ENCODE results near the gene CAMKMT.

The CAMKMT gene

GRCh38 chr2:44810892-44811530, 449.3 kb downstream of the CAMKMT start:
- FAIRE-seq: no peak

DNA sequence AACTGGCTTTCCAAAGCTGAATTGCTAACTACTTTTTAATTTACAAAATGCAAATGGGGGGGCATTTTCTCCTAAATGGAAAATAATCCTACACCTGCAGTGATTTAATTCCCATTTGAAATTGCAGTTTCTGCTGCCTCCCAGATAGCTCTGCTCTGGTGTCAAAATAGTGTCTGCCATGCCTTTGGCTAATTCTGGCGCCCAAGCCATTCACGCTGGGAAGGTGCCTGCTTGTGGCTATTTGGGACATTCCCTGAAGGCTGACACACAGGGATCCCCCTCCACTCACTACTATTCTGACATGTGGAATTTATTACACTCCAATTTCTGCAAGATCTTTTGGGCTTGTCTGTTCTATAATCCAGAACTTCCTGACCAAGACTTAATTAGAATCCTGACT, 451.4 kb downstream of the CAMKMT start:
- no peak for FAIRE-seq

DNA sequence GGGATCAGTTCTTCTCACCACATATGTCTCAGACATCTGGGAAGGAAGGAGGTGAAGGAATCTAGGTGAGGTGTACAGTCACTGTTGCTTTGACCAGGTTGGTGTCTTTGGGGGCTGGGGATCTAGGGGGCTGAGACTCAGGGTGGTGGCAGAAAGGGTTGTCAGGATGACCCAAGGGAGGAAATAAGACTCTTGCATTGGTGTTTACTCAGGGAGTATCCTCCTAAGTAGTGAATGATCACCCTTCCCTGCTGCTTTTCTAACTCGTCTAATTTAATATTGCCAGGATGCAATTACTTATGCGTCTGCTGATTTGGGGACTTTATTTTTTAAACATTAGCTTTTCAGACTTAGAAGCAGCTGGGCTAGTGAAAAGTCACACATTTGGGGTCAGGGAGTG, 451.9 kb downstream of the CAMKMT start:
- FAIRE-seq: no peak

GRCh38 chr2:44817256-44817655, 455.5 kb downstream of the CAMKMT start:
- no peak for FAIRE-seq

- FAIRE-seq: no peak
Measured at GRCh38 chr2:44817673-44818335, 456.1 kb downstream of the CAMKMT start.

DNA sequence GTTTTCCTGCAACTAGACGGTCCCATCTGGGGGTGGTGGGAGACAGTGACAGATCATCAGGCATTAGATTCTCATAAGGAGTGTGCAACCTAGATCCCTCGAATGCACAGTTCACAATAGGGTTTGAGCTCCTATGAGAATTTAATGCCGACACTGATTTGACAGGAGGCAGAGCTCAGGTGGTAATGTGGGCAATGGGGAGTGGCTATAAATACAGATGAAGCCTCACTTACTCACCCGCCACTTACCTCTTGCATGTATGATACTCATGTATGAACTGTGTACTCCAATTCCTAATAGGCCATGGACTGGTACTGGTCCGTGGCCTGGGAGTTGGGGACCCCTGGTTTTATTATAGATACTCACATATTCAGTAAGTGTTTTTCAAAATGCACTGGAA, 457.3 kb downstream of the CAMKMT start:
- FAIRE-seq: no peak

DNA sequence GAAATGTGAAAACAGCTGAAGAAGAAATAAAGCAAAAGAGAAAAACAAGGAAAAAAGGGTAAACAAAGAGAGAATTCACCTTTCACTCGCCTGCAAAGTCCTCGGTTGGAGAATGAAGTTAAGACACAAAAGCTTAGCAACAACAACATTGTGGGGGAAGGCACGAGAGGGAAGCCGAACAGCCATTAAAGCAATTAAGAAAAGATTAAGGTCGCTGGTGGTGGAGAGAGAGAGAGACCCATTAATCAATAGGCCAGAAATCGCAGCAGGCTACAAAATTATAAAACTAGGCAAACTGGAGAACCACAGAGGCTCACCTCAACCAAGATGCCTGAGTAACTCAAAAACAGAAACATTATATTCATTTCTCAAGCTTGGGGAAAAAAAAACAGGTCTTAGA, 459.8 kb downstream of the CAMKMT start:
- no peak for FAIRE-seq

DNA sequence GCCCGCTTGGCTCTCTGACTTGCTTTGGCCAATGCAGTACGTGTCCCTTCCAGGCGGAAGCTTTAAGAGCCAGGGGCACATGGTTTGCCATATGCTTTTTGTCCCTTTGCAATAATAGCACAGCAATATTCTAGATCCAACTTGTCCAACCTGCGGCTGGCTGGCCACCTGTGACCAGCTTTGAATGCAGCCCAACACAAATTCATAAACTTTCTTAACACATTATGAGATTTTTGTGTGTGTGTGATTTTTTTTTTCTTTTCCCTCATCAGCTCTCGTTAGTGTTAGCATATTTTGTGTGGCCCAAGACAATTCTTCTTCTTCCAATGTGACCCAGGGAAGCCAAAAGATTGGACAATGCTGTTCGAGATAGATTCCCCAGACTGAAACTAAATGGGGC, 460.4 kb downstream of the CAMKMT start:
- no peak for FAIRE-seq

All from islet of Langerhans (tissue), 1 donor.